Trophoblast cell (in vitro differentiated cells and primary cell): Measurements from ENCODE around the gene IL13RA1.

ENCODE experiments used
- DNase-seq, 2 donors: peaks; one replicate each; pipeline ENCODE4 v3.0.0-alpha.2; 2016
- H2AFZ ChIP-seq: 2 replicates; pipeline ENCODE4 v1.6.1; 2013; ENCODE audit warnings: low read length, moderate library complexity, mild to moderate bottlenecking; ENCODE audit not compliant: insufficient read depth, poor library complexity
- H2AK5ac ChIP-seq: 2 replicates; pipeline ENCODE4 v1.6.1; 2013; ENCODE audit warnings: mild to moderate bottlenecking, low read length
- H2BK120ac ChIP-seq: 2 replicates; pipeline ENCODE4 v1.6.1; 2013; ENCODE audit warnings: low read length, mild to moderate bottlenecking, moderate library complexity; ENCODE audit not compliant: insufficient read depth, poor library complexity
- H2BK12ac ChIP-seq: 2 replicates; pipeline ENCODE4 v1.6.1; 2013; ENCODE audit warnings: mild to moderate bottlenecking, low read length, moderate library complexity
- H2BK5ac ChIP-seq: 2 replicates; pipeline ENCODE4 v1.6.1; 2013; ENCODE audit warnings: low read length, low read depth, moderate library complexity, mild to moderate bottlenecking; ENCODE audit not compliant: poor library complexity
- H3K14ac ChIP-seq: 2 replicates; pipeline ENCODE4 v1.6.1; 2013; ENCODE audit warnings: mild to moderate bottlenecking, low read length
- H3K18ac ChIP-seq: 2 replicates; pipeline ENCODE4 v1.6.1; 2013; ENCODE audit warnings: mild to moderate bottlenecking, low read length
- H3K23ac ChIP-seq: 2 replicates; pipeline ENCODE4 v1.6.1; 2013; ENCODE audit warnings: low read length
- H3K27ac ChIP-seq: 2 replicates; pipeline ENCODE4 v1.5.1; 2013; ENCODE audit warnings: low read depth, mild to moderate bottlenecking, inconsistent platforms, low read length, moderate library complexity
- H3K27me3 ChIP-seq: 2 replicates; pipeline ENCODE4 v1.6.1; 2013; ENCODE audit warnings: inconsistent platforms, mild to moderate bottlenecking, low read length, moderate library complexity; ENCODE audit not compliant: insufficient read depth
- H3K36me3 ChIP-seq, 2 experiments: 1 replicate in 1 of 2; 2 replicates in 1 of 2; pipeline ENCODE4 v1.6.1; 2013; ENCODE audit warnings: low read length in 2 of 2, mild to moderate bottlenecking in 2 of 2, moderate library complexity in 1 of 2; ENCODE audit not compliant: insufficient read depth in 2 of 2, control insufficient read depth in 1 of 2
- H3K4ac ChIP-seq: 2 replicates; pipeline ENCODE4 v1.6.1; 2013; ENCODE audit warnings: low read depth, mild to moderate bottlenecking, low read length, moderate library complexity
- H3K4me1 ChIP-seq, 2 experiments: 1 replicate in 1 of 2; 2 replicates in 1 of 2; pipeline ENCODE4 v1.6.1; 2013; ENCODE audit warnings: low read length in 2 of 2, mild to moderate bottlenecking in 2 of 2, moderate library complexity in 1 of 2; ENCODE audit not compliant: insufficient read depth in 2 of 2, control insufficient read depth in 1 of 2
- H3K4me2 ChIP-seq: 2 replicates; pipeline ENCODE4 v1.6.1; 2013; ENCODE audit warnings: inconsistent platforms, mild to moderate bottlenecking, low read length, moderate library complexity
- H3K4me3 ChIP-seq: 2 replicates; pipeline ENCODE4 v1.5.1; 2013; ENCODE audit warnings: mild to moderate bottlenecking, low read depth, low read length, inconsistent platforms
- H3K79me1 ChIP-seq: one replicate; pipeline ENCODE4 v1.6.1; 2013; ENCODE audit warnings: low read length
- H3K79me2 ChIP-seq: 2 replicates; pipeline ENCODE4 v1.6.1; 2013; ENCODE audit warnings: low read length, mild to moderate bottlenecking; ENCODE audit not compliant: control insufficient read depth, insufficient read depth, poor library complexity
- H3K9ac ChIP-seq: 2 replicates; pipeline ENCODE4 v1.6.1; 2013; ENCODE audit warnings: mild to moderate bottlenecking, low read length
- H3K9me3 ChIP-seq: 2 replicates; pipeline ENCODE4 v1.6.1; 2013; ENCODE audit warnings: low read depth, mild to moderate bottlenecking, control low read depth, inconsistent platforms, low read length; ENCODE audit not compliant: insufficient read depth
- H4K12ac ChIP-seq: 2 replicates; pipeline ENCODE4 v1.6.1; 2013; ENCODE audit warnings: low read depth, mild to moderate bottlenecking, low read length, moderate library complexity
- H4K8ac ChIP-seq: 2 replicates; pipeline ENCODE4 v1.6.1; 2013; ENCODE audit warnings: low read depth, mild to moderate bottlenecking, low read length, moderate library complexity
- H4K91ac ChIP-seq: one replicate; pipeline ENCODE4 v1.6.1; 2013; ENCODE audit warnings: low read depth, mild to moderate bottlenecking, low read length, moderate library complexity
- WGBS: extraction: QIAGEN DNeasy Blood & Tissue Kit; methylation state at CpG from one replicate; pipeline ENCODE4 v1.1.7; 2013; ENCODE audit warnings: missing lambda C conversion rate; ENCODE audit not compliant: insufficient read length, insufficient coverage; ENCODE audit errors: extremely low coverage; 5-methylcytosine and 5-hydroxymethylcytosine counted together

Gene IL13RA1

GRCh38 chrX:118773782-118774181 lies 46.4 kb downstream of the IL13RA1 start:
- no peak overlapping the region for H3K4me3 ChIP-seq
- no peak overlapping the region for H2AFZ ChIP-seq
- H3K27ac ChIP-seq, result no peak overlapping the region
- H3K79me1 ChIP-seq, result no peaks in the 10 kb centered on the region
- peaks cover 3 to 9% of the 10 kb centered on the region in 2 experiments for H3K36me3 ChIP-seq
- no peak overlapping the region for H3K4ac ChIP-seq
- H3K4me1 ChIP-seq, result no peaks in the 10 kb centered on the region
- no peak overlapping the region for H3K9ac ChIP-seq
- no peaks in the 10 kb centered on the region for H3K27me3 ChIP-seq
- no peaks in the 10 kb centered on the region for H3K79me2 ChIP-seq
- H3K4me2 ChIP-seq, result no peak overlapping the region
- DNase-seq, result peak; percentile 22 to 39
- no CpG with 5 or more reads among the region's 5 CpGs for WGBS
- no peak overlapping the region for H3K14ac ChIP-seq
- no peak overlapping the region for H2AK5ac ChIP-seq
- H2BK120ac ChIP-seq, result no peak overlapping the region
- no peak overlapping the region for H3K18ac ChIP-seq
- H2BK12ac ChIP-seq, result no peak overlapping the region
- H2BK5ac ChIP-seq, result no peak overlapping the region
- H4K8ac ChIP-seq, result no peak overlapping the region
- no peaks in the 10 kb centered on the region for H3K9me3 ChIP-seq
- H4K12ac ChIP-seq, result no peak overlapping the region
- H4K91ac ChIP-seq, result no peak overlapping the region
- H3K23ac ChIP-seq, result no peak overlapping the region

GRCh38 chrX:118779581-118779980 lies 52.2 kb downstream of the IL13RA1 start:
- Histone ChIP-seq H2BK120ac (no peak overlapping the region), H3K79me2 (no peaks in the 10 kb centered on the region), H3K23ac (no peak overlapping the region), H3K36me3 (no peaks in the 10 kb centered on the region), H3K27me3 (no peaks in the 10 kb centered on the region), H2BK12ac (no peak overlapping the region), H3K4me3 (no peak overlapping the region), H4K91ac (no peak overlapping the region), H3K14ac (no peak overlapping the region), H2AFZ (no peak overlapping the region), H3K4me1 (no peaks in the 10 kb centered on the region), H3K18ac (no peak overlapping the region), H2AK5ac (no peak overlapping the region), H3K9ac (no peak overlapping the region), H3K79me1 (no peaks in the 10 kb centered on the region), H4K12ac (no peak overlapping the region), H3K4me2 (no peak overlapping the region), H2BK5ac (no peak overlapping the region), H3K4ac (no peak overlapping the region), H3K27ac (no peak overlapping the region), H4K8ac (no peak overlapping the region), H3K9me3 (no peaks in the 10 kb centered on the region)
- DNase-seq, result no peak
- no CpG with 5 or more reads among the region's 2 CpGs for WGBS

- H3K9me3 ChIP-seq, result no peaks in the 10 kb centered on the region
- H2BK5ac ChIP-seq, result no peak overlapping the region
- H4K12ac ChIP-seq, result no peak overlapping the region
- H3K4me1 ChIP-seq, result no peaks in the 10 kb centered on the region
- no peak overlapping the region for H3K23ac ChIP-seq
- H3K14ac ChIP-seq, result no peak overlapping the region
- no peak overlapping the region for H2BK12ac ChIP-seq
- H4K91ac ChIP-seq, result no peak overlapping the region
- no peak overlapping the region for H3K27ac ChIP-seq
- no peak overlapping the region for H3K4me3 ChIP-seq
- no peak overlapping the region for H2BK120ac ChIP-seq
- no peak overlapping the region for H3K18ac ChIP-seq
- no CpG with 5 or more reads among the region's 2 CpGs for WGBS
- H3K36me3 ChIP-seq, result no peaks in the 10 kb centered on the region
- H3K79me2 ChIP-seq, result no peaks in the 10 kb centered on the region
- no peaks in the 10 kb centered on the region for H3K79me1 ChIP-seq
- H4K8ac ChIP-seq, result no peak overlapping the region
- no peak overlapping the region for H2AK5ac ChIP-seq
- no peak overlapping the region for H3K4ac ChIP-seq
- no peak overlapping the region for H2AFZ ChIP-seq
- H3K4me2 ChIP-seq, result no peak overlapping the region
- H3K27me3 ChIP-seq, result no peaks in the 10 kb centered on the region
- H3K9ac ChIP-seq, result no peak overlapping the region
- no peak for DNase-seq
Observed at GRCh38 chrX:118780509-118780908, 53.1 kb downstream of the IL13RA1 start.

GRCh38 chrX:118780911-118781310 lies 53.5 kb downstream of the IL13RA1 start:
- Histone ChIP-seq H4K8ac (no peak overlapping the region), H3K4me1 (no peaks in the 10 kb centered on the region), H3K79me1 (no peaks in the 10 kb centered on the region), H4K91ac (no peak overlapping the region), H2AFZ (no peak overlapping the region), H3K27me3 (no peaks in the 10 kb centered on the region), H2BK12ac (no peak overlapping the region), H3K4ac (no peak overlapping the region), H3K23ac (no peak overlapping the region), H3K27ac (no peak overlapping the region), H2BK5ac (no peak overlapping the region), H3K14ac (no peak overlapping the region), H3K9me3 (no peaks in the 10 kb centered on the region), H4K12ac (no peak overlapping the region), H3K4me3 (no peak overlapping the region), H3K9ac (no peak overlapping the region), H3K4me2 (no peak overlapping the region), H3K79me2 (no peaks in the 10 kb centered on the region), H2AK5ac (no peak overlapping the region), H2BK120ac (no peak overlapping the region), H3K18ac (no peak overlapping the region), H3K36me3 (no peaks in the 10 kb centered on the region)
- WGBS, result no CpG with 5 or more reads among the region's 1 CpG
- no peak for DNase-seq
